Body of pancreas (tissue), 4 donors: Measurements from ENCODE around the gene NEMF.
"Not testable (repeated sequence)": the region's sequence is repeated elsewhere in the genome, so short reads cannot be mapped to it uniquely, and the experiment has no call there.

Source experiments
- POLR2A ChIP-seq, 3 donors: fragments of 450-650 bp; IDR thresholded peaks; one replicate each; pipeline ENCODE4 v1.6.1; 2016; ENCODE audit warnings: antibody characterized with exemption in 3 of 3, mild to moderate bottlenecking in 2 of 3
- TF ChIP-seq, protein P1 (sequence below), 7 experiments: fragments of 450-650 bp in 4 of 7; fragments of 200-600 bp in 3 of 7; sonication (generic) in 3 of 7; IDR thresholded peaks; one replicate each; pipeline ENCODE4 v1.5.1; 2016 to 2019; ENCODE audit warnings: antibody characterized with exemption in 7 of 7

DNA sequence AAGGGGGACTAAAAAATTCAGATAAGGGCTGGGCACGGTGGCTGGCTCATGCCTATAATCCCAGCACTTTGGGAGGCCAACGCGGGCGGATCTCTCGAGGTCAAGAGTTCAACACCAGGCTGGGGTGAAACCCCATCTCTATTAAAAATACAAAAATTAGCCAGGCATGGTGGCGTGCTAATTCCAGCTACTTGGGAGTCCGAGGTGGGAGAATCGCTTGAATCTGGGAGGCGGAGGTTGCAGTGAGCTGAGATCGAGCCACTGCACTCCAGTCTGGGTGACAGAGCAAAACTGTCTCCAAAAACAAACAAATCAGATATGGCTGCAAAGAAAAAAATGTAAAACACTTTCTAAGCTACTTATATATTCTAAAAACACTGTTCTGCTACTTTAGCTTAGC lies 80.9 kb downstream of the NEMF start:
- TF ChIP-seq, protein P1, sequence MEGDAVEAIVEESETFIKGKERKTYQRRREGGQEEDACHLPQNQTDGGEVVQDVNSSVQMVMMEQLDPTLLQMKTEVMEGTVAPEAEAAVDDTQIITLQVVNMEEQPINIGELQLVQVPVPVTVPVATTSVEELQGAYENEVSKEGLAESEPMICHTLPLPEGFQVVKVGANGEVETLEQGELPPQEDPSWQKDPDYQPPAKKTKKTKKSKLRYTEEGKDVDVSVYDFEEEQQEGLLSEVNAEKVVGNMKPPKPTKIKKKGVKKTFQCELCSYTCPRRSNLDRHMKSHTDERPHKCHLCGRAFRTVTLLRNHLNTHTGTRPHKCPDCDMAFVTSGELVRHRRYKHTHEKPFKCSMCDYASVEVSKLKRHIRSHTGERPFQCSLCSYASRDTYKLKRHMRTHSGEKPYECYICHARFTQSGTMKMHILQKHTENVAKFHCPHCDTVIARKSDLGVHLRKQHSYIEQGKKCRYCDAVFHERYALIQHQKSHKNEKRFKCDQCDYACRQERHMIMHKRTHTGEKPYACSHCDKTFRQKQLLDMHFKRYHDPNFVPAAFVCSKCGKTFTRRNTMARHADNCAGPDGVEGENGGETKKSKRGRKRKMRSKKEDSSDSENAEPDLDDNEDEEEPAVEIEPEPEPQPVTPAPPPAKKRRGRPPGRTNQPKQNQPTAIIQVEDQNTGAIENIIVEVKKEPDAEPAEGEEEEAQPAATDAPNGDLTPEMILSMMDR (IDR thresholded peaks at IDR 0.05): not testable (repeated sequence)
- not testable (repeated sequence) for TF ChIP-seq POLR2A (IDR thresholded peaks at IDR 0.05)
